HG03103 (cell line): ENCODE measurements around the gene ARID4A.
"Not testable (repeated sequence)": the region's sequence is repeated elsewhere in the genome, so short reads cannot be mapped to it uniquely, and the experiment has no call there.

Experiments used
- ATAC-seq: cut with Tn5 transposase; IDR thresholded peaks from one replicate; pipeline ENCODE4 v1.9.1; 2021; ENCODE audit warnings: low read depth; ENCODE audit not compliant: unreplicated experiment

The ARID4A gene

GRCh38 chr14:58298477-58299400, at the start of gene ARID4A:
ARID4A (plus strand) TSS chr14:58298555; CDS start chr14:58299855, 1,300 bp downstream.
- ATAC-seq: no peak

GRCh38 chr14:58249611-58250010, 48.7 kb upstream of the ARID4A start:
- ATAC-seq: no peak

DNA sequence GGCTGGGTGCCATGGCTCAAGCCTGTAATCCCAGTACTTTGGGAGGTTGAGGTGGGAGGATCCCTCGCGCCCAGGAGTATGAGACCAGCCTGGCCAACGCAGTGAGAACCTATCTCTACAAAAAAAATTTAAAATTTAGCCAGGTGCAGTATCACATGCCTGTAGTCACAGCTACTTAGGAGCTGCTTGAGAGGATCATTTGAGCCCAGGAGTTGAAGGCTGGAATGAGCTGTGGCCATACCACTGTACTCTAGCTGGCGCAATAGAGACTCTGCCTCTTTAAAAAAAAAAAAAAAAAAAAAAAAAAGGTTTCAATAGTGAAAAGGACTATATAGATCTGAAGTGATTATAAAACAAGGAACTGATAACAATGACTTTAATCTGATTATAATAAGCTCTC, 40.2 kb upstream of the ARID4A start:
- no peak for ATAC-seq

DNA sequence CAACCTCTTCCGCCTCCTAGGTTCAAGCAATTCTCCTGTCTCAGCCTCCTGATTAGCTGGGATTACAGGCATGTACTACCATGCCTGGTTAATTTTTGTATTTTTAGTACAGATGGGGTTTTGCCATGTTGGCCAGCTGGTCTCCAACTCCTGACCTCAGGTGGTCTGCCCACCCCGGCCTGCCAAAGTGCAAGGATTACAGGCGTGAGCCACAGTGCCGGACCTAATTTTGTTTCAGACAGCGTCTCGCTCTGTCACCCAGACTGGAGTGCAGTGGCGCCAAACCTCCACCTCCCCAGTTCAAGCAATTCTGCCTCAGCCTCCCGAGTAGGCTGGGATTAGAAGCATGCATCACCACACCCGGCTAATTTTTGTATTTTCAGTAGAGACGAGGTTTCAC, 36.4 kb upstream of the ARID4A start:
- not testable (repeated sequence) for ATAC-seq

- ATAC-seq: no peak
These were observed 33.0 kb upstream of the ARID4A start for GRCh38 chr14:58265401-58265800.

DNA sequence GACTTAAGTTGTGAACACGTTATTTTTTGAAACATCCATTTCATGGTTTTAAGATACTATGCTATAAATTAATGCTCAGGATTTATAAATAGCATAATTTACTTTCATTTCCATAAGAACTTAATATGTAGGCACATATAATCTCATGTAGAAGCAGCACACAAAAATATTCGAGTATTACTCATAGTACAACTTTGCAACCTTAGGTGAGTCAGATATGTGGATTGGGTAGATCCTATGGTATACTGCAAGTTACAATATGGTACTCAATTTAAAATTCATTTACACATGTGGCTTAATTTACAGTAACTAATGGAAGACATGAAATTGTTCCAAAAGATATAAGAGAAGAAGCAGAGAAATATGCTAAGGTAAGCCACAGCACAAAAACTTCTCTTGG, 27.7 kb upstream of the ARID4A start:
- no peak for ATAC-seq

- no peak for ATAC-seq
These were observed 25.6 kb upstream of the ARID4A start for GRCh38 chr14:58272588-58273372.

- no peak for ATAC-seq
These were observed 23.5 kb upstream of the ARID4A start for GRCh38 chr14:58274881-58275280.

- no peak for ATAC-seq
These were observed 22.7 kb upstream of the ARID4A start for GRCh38 chr14:58275527-58276190.

DNA sequence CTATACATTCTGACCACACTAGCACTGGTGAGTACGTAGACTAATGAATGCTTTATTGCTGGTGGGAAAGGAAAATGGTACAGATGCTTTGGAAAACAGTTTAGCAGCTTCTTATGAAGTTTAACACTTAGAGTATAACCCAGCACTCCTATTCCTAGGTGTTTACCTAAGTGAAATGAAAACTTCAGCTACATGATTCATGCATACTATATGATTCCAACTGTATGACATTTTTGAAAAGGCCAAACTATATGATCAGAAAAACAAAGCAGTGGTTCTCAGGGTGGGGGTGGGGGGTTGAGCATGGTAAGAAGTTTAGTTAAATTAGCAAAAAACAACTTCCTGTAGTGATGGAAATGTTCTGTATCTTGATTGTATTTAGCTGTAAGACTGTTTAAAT, 22.1 kb upstream of the ARID4A start:
- no peak for ATAC-seq

GRCh38 chr14:58278177-58278576, 20.2 kb upstream of the ARID4A start:
- no peak for ATAC-seq

DNA sequence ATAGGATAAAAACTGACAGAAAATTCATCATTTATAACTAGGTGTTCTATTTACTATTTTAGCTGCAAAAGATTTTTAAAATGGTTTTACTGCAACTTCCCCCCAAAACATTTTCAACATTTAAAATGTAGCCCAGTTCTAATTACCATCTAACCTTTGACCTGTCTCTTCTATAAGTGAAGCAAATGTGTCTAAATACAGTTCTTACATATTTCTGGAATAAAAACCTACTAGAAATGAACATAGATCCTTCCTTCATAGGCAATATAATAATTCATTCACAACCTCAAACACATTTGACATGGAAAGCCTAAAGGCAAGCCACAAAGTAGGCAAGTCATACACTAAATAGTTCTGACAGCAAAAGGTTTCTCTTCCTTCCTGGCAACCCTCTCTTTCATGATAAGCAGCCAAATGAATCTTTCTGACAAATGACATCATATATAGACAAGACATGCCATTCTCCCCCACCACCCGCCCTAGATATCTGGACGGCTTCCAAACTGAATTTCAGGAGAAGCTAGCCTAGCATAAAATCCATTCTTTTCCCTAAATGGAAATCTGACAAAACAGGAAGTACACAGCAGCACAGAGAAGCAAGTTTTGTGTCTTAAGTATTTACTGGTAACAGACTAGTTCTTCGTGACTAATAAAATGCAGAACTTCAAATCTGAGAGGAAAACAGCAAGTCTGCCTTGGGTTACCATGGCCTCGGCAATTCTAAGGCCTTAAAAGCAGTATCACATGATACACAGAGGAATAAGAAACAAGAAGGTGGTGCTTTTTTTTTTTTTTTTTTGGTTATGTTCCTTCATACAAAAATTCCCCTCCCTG, 17.2 kb upstream of the ARID4A start:
- ATAC-seq: peak; percentile 73

- ATAC-seq: no peak
These were observed 16.4 kb upstream of the ARID4A start for GRCh38 chr14:58281969-58282368.

- ATAC-seq: no peak
These were observed 15.3 kb upstream of the ARID4A start for GRCh38 chr14:58282925-58283593.

- no peak for ATAC-seq
These were observed 14.6 kb upstream of the ARID4A start for GRCh38 chr14:58283730-58284129.

DNA sequence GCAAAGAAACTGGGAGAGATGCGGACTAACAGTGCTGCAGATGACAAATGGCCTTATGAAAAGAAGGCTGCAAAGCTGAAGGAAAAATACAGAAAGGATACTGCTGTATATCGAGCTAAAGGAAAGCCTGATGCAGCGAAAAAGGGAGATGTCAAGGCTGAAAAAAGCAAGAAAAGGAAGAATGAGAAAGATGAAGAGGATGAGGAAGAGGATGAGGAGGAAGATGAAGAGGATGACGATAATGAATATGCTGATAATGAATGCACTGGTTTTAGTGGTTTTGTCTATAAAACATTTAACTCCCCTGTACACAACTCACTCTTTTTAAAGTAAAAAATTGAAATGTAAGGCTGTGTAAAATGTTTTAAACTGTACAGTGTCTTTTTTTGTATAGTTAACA, 13.2 kb upstream of the ARID4A start:
- no peak for ATAC-seq

GRCh38 chr14:58287607-58288042, 10.7 kb upstream of the ARID4A start:
- ATAC-seq: no peak

GRCh38 chr14:58288106-58288792, 10.1 kb upstream of the ARID4A start:
- no peak for ATAC-seq

DNA sequence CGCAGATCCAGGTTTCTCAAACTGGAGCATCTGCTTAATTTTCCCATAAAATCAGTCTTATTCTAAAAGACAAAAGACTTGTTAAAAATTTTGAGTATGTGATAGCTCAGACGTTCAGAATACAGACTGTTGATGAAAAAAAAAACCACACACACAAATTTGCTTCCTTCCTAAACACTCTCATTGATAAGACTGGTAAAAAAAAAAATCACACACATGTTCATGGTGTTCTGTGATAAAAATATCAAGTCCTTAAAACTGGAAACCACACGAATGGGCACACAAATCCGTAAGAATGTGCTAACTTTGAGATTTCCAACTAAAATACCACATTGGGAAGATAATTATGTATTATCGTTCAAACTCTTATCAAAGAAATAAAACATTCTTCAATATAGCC, 6.7 kb upstream of the ARID4A start:
- no peak for ATAC-seq
